ENCODE results near the gene CFAP97D1.
"Not testable (repeated sequence)": the region's sequence is repeated elsewhere in the genome, so short reads cannot be mapped to it uniquely, and the experiment has no call there.

Gene CFAP97D1

GRCh38 chr17:43789482-43789881, 9.2 kb downstream of the CFAP97D1 start:
- DNase-seq (ENCODE audit: low read depth), result no peak
- TF ChIP-seq, protein P1, sequence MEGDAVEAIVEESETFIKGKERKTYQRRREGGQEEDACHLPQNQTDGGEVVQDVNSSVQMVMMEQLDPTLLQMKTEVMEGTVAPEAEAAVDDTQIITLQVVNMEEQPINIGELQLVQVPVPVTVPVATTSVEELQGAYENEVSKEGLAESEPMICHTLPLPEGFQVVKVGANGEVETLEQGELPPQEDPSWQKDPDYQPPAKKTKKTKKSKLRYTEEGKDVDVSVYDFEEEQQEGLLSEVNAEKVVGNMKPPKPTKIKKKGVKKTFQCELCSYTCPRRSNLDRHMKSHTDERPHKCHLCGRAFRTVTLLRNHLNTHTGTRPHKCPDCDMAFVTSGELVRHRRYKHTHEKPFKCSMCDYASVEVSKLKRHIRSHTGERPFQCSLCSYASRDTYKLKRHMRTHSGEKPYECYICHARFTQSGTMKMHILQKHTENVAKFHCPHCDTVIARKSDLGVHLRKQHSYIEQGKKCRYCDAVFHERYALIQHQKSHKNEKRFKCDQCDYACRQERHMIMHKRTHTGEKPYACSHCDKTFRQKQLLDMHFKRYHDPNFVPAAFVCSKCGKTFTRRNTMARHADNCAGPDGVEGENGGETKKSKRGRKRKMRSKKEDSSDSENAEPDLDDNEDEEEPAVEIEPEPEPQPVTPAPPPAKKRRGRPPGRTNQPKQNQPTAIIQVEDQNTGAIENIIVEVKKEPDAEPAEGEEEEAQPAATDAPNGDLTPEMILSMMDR (conservative IDR thresholded peaks at IDR 0.05; ENCODE audit: control insufficient read depth, insufficient read depth, low read depth, low read length), result no peak
- no peak overlapping the region for H3K4me3 ChIP-seq (ENCODE audit: control insufficient read depth, low read depth, low read length)

DNA sequence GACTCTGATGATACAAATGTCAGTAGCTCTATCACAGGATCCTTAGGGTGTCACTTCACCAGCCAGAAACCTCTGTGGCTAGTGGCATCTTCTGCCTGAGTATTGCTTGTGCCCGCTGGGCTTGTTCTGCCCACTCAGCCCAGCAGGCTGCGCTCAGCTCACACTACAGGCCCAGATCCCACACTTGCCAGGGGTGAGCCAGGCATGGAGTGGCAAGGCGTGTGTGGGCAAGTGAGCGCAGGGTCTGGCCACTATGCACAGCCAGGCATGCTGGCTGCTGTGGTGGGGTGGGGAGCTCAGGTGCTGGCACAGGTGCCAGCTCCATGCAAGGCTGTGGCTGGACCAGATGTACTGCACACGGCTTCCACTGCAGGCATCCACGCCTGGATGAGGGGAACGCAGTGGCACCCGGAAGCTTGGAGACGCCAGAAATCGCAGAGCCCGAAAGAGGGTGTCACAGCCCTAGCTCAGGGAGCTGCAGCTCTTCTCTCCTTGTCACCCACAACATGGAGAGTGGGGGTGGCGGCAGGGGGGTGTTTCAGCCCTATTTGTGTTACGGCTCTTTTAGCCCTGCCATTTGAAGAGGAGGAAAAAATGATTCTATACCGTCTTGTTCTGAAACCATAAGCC, 10.2 kb downstream of the CFAP97D1 start:
- no peak overlapping the region for H3K4me3 ChIP-seq (ENCODE audit: control insufficient read depth, low read depth, low read length)
- TF ChIP-seq, protein P1 (conservative IDR thresholded peaks at IDR 0.05; ENCODE audit: control insufficient read depth, insufficient read depth, low read depth, low read length), result no peak
- no peak for DNase-seq (ENCODE audit: low read depth)

DNA sequence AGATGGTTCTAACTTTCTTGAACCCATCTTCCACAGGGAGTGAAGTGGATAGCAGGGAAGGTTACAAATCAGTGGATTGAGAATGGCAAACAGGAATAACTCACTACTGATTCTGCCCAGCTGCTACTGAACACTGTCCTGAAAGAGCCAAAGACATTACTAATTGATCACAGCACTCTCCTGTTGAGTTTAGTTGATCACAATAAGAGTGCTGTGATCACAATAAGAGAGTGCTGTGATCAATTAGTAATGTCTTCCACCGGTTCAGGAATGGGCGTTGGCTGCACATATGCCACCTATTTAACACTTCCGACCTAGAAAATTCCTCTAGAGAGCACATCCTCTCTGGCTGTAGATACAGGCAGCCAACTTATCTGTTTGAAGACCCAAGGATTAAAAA, 11.4 kb downstream of the CFAP97D1 start:
- no peak overlapping the region for H3K4me3 ChIP-seq (ENCODE audit: control insufficient read depth, low read depth, low read length)
- TF ChIP-seq, protein P1 (conservative IDR thresholded peaks at IDR 0.05; ENCODE audit: control insufficient read depth, insufficient read depth, low read depth, low read length), result no peak
- DNase-seq (ENCODE audit: low read depth), result peak; percentile 63

DNA sequence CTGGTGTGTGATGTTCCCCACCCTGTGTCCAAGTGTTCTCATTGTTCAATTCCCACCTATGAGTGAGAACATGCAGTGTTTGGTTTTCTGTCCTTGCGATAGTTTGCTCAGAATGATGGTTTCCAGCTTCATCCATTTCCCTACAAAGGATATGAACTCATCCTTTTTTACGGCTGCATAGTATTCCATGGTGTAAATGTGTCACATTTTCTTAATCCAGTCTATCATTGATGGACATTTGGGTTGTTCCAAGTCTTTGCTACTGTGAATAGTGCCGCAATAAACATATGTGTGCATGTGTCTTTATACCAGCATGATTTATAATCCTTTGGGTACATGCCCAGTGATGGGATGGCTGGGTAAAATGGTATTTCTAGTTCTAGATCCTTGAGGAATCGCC, 12.4 kb downstream of the CFAP97D1 start:
- DNase-seq (ENCODE audit: low read depth); H3K4me3 ChIP-seq (ENCODE audit: control insufficient read depth, low read depth, low read length): not testable (repeated sequence)

DNA sequence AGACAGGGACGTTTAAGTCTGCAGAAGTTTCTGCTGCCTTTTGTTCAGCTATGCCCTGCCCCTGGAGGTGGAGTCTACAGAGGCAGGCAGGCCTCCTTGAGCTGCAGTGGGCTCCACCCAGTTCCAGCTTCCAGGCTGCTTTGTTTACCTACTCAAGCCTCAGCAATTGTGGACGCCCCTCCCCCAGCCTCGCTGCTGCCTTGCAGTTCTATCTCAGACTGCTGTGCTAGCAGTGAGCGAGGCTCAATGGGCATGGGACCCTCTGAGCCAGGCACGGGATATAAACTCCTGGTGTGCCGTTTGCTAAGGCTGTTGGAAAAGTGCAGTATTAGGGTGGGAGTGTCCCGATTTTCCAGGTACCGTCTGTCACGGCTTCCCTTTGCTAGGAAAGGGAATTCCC, 17.8 kb downstream of the CFAP97D1 start:
- not testable (repeated sequence) for DNase-seq (ENCODE audit: low read depth); H3K4me3 ChIP-seq (ENCODE audit: control insufficient read depth, low read depth, low read length)

- H3K4me3 ChIP-seq (ENCODE audit: control insufficient read depth, low read depth, low read length), result no peak overlapping the region
- TF ChIP-seq, protein P1 (conservative IDR thresholded peaks at IDR 0.05; ENCODE audit: control insufficient read depth, insufficient read depth, low read depth, low read length), result no peak
- DNase-seq (ENCODE audit: low read depth), result no peak
Observed at GRCh38 chr17:43799047-43799446, 18.8 kb downstream of the CFAP97D1 start.

GRCh38 chr17:43800736-43801135, 20.5 kb downstream of the CFAP97D1 start:
- TF ChIP-seq, protein P1 (conservative IDR thresholded peaks at IDR 0.05; ENCODE audit: control insufficient read depth, insufficient read depth, low read depth, low read length), result no peak

GRCh38 chr17:43801844-43802243, 21.6 kb downstream of the CFAP97D1 start:
- TF ChIP-seq, protein P1 (conservative IDR thresholded peaks at IDR 0.05; ENCODE audit: control insufficient read depth, insufficient read depth, low read depth, low read length), result no peak
- DNase-seq (ENCODE audit: low read depth), result no peak
- no peak overlapping the region for H3K4me3 ChIP-seq (ENCODE audit: control insufficient read depth, low read depth, low read length)

More at GRCh38 chr17:43800736-43801135, 20.5 kb downstream of the CFAP97D1 start:
- no peak for DNase-seq (ENCODE audit: low read depth)
- H3K4me3 ChIP-seq (ENCODE audit: control insufficient read depth, low read depth, low read length), result no peak overlapping the region
